Activated CD4-positive, alpha-beta T cell treated with anti-CD3 and anti-CD28 coated beads, Interleukin-2, amount 50 U/mL, for 4 hours (primary cell): ENCODE measurements around the gene GOSR1.
"Not testable (repeated sequence)": the region's sequence is repeated elsewhere in the genome, so short reads cannot be mapped to it uniquely, and the experiment has no call there.

ENCODE experiments used
- DNase-seq, 2 experiments: peaks; one replicate each; pipeline ENCODE4 v3.0.0-alpha.2; 2020

The GOSR1 gene

GRCh38 chr17:30564422-30565072, 87.3 kb downstream of the GOSR1 start:
- not testable (repeated sequence) for DNase-seq

DNA sequence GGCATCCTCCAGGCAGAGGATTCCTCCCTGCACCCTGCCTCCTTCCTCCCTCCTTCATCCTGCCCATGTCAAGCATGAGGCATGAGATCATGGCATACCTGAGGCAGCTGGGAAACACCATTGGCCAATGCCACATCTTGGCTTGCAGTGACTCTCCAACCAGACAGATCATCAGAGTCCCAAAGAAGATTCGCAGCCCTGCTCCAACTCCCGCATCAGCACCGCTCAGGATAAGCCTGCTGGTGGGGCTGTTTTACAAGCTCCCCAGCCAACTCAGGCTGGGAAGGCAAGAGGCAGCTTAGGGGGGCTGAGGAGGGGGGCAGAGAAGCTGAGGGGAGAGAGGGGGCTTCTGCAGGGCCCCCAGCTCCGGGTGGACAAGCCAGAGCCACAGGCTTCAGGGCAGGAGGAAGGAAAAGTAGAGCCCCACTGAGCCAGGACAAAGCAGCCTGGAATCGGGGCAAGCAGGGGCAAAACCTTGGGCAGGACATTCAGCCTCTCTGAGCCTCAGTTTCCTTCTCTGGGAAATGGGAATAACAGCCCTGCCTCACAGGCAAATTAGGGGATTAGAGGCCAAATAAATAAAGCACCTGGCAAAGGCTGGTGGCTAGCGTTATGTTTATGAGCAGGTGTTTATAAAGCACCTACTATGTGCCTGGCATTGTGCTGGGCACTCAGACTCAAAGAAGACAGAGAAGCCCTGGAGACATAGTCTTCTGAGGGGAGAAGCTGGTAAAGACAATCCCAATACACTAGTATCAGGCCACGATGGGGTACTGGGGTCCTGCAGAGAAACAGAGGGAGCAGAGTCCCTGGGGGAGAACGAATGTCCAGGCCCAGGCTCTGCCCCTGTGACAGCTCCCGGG, 88.1 kb downstream of the GOSR1 start:
- DNase-seq = no peak

DNA sequence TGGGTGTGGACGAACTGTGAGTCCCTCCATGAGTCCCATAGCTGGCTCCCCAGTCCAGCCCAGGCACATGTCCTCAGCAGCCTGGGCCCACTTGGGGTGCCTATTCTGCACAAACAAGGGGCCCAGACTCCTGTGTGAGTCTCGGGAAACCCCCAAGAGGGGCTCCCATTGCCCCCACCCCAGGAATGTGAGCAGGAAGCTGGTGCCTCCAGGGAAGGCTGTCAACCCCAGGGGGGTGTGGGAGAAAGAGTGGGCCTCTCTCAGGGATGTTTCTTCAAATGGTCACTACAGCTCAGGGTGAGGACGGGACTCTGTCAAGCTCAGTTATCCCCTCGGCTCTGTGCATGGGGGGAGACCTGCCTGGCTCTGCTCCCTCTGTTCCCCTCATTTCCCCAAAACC, 88.9 kb downstream of the GOSR1 start:
- not testable (repeated sequence) for DNase-seq

- not testable (repeated sequence) for DNase-seq
These were observed 89.5 kb downstream of the GOSR1 start for GRCh38 chr17:30566516-30567225.

- DNase-seq = no peak
These were observed 90.3 kb downstream of the GOSR1 start for GRCh38 chr17:30567231-30568116.

GRCh38 chr17:30568117-30568430, 90.9 kb downstream of the GOSR1 start:
- no peak for DNase-seq

- not testable (repeated sequence) for DNase-seq
These were observed 92.4 kb downstream of the GOSR1 start for GRCh38 chr17:30569531-30570175.

GRCh38 chr17:30570191-30570590, 93.0 kb downstream of the GOSR1 start:
- DNase-seq = no peak

DNA sequence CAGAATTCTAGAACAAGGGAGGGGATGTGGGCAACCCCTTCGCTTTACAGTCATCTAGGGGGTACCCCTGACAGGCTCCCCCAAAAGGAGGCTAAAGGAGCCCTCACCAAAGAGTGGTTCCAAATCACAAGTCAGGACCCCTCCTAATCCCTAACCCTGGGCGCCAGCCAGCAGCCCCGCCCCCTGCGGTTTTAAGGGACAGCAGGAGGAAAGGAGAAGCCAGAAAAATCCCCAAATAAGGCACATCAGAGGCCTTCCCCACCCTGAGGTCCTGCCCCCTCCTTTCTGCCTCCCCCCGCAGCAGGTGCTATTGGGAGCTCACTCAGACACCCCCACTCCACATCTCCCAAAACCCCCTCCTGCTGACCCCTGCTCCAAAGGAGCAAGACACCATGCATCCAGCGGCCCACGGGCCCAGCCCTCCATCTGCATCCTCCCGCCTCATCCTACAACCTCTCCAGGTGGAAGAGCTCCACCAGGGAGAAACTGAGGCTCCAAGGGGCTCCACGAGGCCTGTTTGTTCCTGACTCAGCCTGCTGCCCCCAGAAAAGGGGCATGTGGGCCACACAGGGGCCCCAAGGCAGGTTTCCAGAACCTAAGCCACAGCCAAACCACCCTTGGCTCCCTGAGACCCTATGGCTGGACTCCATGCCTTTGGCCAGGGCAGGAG, 93.5 kb downstream of the GOSR1 start:
- DNase-seq = no peak

DNA sequence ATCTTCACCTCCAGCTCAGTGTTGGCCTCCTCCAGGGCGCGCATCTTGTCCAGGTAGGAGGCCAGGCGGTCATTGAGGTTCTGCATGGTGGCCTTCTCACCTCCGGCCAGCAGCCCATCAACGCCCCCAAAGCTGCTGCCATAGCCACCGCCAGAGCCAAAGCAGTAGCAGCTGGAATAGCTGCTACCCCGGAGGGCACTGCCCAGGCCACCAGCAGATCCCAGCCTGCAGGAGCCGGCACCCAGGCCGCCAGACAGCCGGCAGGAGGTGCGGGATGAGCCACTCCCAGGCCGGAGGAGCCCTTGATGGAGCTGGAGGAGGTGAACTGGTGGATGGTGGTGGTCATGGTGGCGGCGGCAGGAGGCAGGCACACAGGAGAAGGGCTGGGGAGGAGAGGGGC, 94.2 kb downstream of the GOSR1 start:
- not testable (repeated sequence) for DNase-seq

DNA sequence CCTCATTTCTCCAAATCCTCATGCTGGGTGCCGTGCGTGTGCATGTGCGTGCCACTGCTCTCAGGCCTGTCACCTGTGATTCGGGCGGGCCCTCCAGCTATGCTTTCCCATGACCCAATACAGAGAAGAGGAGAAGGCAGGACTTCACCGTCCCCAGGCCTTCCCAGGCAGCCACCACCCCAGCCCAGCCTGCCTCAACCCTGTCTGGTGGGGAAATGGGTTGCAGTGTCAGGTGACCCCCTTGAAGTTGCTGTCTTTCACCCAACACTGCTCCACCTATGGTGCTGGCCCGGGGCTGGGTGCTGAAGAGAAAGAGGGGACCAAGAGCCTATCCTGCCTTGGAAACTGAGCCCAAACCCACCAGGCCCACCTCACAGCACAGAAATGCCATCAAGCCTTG, 94.7 kb downstream of the GOSR1 start:
- DNase-seq = no peak

- DNase-seq = not testable (repeated sequence)
These were observed 95.7 kb downstream of the GOSR1 start for GRCh38 chr17:30572651-30573554.

DNA sequence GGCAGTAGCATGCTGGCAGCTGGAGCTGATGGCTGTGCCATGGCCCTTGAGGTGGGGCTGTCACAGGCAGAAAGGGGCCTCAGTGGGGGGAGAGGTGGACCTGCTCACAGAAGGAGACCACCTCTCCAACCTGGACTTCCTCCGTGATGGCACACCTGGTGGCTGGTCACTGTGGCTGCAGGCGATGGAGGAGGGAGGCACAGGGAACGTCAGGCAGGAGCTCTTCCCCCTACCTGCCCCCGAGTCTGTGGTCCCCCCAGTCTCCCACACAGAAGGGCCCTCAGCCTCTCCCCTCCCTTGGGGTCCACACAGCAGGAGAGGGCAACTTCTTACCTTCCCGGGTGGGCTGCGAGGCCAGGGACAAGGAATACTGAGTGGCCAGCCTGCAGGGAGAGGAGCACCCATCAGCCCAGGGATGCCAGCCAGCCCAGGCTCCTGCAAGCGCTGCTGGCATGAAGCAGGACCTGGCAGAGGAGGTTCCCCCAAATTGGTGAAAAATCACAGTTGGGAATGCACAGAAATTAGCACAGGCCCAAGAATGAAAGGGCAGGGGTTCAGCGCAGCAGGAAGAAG, 96.5 kb downstream of the GOSR1 start:
- no peak for DNase-seq

DNA sequence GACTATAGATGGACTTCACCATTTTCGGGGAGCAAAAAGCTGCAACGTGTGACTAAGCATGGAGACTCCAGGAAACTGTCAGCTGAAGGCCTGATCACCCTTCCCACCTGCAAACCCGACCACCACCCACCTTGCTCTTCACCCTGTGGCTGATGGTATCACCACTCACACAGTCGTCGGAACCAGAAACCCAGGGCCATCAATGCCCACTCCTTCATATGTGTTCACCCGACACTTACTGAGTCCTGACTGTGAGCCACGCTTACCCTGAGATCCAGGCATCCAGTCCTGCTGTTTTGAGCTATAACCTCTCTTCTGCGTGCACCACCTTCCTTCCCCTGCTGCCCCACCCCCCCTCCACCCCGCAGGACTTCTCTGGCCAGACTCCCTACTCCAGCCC, 97.1 kb downstream of the GOSR1 start:
- not testable (repeated sequence) for DNase-seq

DNA sequence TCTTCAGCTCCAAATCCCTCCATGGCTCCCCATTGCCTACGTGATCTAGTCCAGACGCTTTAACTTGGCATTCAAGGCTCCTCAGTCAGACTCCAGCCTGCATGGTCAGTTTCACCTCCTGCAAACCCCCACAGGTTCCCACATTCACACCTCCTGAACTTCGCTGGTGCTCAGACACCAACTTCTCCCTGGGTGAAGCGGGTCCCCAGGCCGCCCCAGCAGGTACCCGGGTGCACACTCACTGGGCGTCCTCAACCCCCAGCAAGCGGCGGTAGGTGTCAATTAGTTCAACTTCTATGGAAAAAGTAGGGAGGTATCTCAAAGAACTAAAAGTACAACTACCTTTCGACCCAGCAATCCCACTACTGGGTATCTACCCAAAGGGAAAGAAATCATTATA, 97.6 kb downstream of the GOSR1 start:
- not testable (repeated sequence) for DNase-seq

GRCh38 chr17:30575648-30576325, 98.6 kb downstream of the GOSR1 start:
- DNase-seq = not testable (repeated sequence)

GRCh38 chr17:30576326-30576861, 99.2 kb downstream of the GOSR1 start:
- no peak for DNase-seq
